MG63 (cell line): Measurements from ENCODE around the gene ARFGAP1. TPM values are rescaled to one million over a fixed set of nuclear protein-coding genes. Genes with fewer than 3 reads are reported as not detected.

Source experiments
- DNase-seq: peaks from one replicate; pipeline ENCODE4 v3.0.0-alpha.2; 2020
- H3K27me3 ChIP-seq: fragments of 250-450 bp; sonication (Bioruptor Pico); 2 replicates; pipeline ENCODE4 v1.5.1; 2020; ENCODE audit warnings: mild to moderate bottlenecking, moderate library complexity
- H3K36me3 ChIP-seq: fragments of 250-450 bp; sonication (Bioruptor Pico); 2 replicates; pipeline ENCODE4 v1.5.1; 2020; ENCODE audit warnings: mild to moderate bottlenecking, moderate library complexity
- H3K4me3 ChIP-seq: fragments of 250-450 bp; sonication (Bioruptor Pico); 2 replicates; pipeline ENCODE4 v1.5.1; 2020; ENCODE audit warnings: mild to moderate bottlenecking, moderate library complexity
- H3K9me3 ChIP-seq: fragments of 250-450 bp; sonication (Bioruptor Pico); 2 replicates; pipeline ENCODE4 v1.5.1; 2020; ENCODE audit warnings: mild to moderate bottlenecking, moderate library complexity
- total RNA-seq: library from RNA; depleted of rRNA; stranded (reverse); fragments of >200 nt; shearing (Covaris generic); gene quantifications from 2 replicates; pipeline ENCODE4 v1.2.3, GENCODE V29; 2014; ENCODE audit warnings: low replicate concordance

ARFGAP1 gene
- total RNA-seq, 1 experiment from 2014 or later = 83.8 TPM

DNA sequence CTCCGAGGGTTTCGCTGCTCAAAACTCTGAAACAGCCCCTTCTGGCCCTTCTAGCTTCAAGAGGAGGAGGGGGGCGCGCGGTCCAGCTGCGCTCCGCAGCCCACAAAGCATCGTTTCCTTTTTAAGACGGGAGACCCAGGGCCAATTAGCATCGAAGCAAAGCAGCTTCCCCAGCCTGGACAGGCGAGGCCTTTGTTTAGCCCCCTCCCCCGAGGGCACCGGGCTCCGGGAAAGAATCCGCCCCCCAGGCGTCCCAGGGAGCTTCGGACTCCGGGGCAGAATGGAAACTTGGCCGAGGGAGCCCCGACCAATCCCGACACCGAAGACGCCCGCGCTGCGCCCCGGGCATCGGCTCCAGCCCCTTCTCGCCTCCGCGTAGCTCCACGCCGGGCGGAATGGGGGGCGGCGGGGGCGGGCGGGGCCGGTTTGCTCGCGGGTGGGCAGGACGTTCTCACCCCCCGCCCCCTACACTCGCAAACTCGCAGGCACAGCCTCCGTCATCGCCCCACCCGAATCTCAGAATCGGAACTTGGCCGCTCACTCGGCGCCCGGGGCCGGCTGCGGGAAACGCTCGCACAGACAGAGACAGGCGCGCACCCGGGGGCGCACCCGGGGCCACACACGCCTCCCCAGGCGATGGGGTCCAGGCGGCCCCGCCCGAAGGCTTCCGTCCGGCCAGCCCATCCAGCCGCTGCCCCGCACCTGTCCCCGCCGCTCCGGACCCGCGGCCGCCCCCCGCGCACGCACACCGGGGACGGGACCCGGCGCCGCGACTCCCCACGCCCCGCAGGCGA, 19.0 kb upstream of the ARFGAP1 start:
- Histone ChIP-seq H3K4me3 (no peak overlapping the region), H3K36me3 (no peaks in the 10 kb centered on the region), H3K9me3 (no peaks in the 10 kb centered on the region), H3K27me3 (peaks cover 37% of the 10 kb centered on the region)
- no peak for DNase-seq

DNA sequence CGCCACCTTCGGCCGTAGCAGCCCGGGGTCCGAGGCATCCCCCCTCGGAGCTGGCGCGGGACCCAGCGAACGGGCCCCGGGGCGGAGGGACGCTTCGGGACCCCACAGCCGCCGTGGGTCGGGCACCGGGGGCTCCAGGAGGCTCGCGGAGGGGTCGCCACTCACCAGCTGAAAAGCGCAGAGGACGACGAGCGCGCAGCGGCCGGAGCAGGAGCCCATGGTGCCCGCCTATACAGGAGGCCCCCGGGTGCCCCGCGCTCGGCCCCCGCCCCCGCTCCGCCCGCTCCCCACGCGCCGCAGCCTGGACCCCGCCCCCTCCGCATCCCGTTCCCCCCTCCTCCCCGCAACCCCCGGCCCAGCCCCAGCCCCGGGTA, 18.4 kb upstream of the ARFGAP1 start, which contains the start of gene NKAIN4:
Gene NKAIN4 (minus strand): TSS at position 232 of the 374 bp plus-strand sequence. CDS start 13 bp downstream, at position 219.
- DNase-seq = no peak
- Histone ChIP-seq H3K4me3 (no peak within 1 kb of the TSS), H3K36me3 (no peaks in the 10 kb centered on the region), H3K27me3 (peaks cover 37% of the 10 kb centered on the region), H3K9me3 (no peaks in the 10 kb centered on the region)

DNA sequence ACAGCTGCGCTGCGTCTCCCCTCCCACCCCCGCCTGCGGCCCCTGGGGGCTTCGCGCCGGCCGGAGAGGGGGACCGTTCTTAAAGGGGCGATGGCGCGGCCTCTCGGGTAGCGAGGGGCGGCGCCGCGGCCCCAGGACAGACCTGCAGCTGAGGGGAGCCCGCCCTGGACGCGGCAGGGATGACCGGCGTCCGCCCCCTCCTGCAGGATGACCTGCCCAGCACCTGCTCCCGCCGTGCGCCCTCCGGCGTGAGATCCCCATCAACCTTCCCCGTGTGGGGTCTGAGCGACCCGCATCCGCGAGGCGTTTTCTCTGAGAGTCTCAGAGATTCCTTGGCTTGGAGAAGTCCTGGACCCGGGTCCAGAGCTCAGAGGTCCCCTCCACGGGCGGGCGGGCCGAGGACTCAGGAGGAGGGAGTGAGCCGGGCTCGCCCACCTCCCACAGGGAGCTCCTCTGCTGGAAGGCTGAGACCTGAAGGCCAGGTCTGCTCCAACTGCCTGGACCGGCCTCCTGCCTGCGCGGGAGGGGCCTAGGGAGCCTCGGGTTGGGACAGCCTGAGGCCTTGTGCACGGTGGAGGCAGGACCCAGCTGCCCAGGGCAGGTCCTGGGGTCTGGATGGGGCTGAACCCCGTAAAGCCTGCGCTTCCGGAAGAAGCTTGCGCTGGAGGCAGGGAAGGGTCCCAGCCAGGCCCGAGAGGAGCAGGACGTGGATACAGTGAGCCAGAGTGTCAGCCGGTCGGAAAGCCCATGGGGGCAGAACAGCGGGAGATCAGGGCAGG, 17.8 kb upstream of the ARFGAP1 start:
- H3K9me3 ChIP-seq = no peaks in the 10 kb centered on the region
- peaks cover 37% of the 10 kb centered on the region for H3K27me3 ChIP-seq
- H3K36me3 ChIP-seq = no peaks in the 10 kb centered on the region
- no peak for DNase-seq
- H3K4me3 ChIP-seq = no peak overlapping the region

DNA sequence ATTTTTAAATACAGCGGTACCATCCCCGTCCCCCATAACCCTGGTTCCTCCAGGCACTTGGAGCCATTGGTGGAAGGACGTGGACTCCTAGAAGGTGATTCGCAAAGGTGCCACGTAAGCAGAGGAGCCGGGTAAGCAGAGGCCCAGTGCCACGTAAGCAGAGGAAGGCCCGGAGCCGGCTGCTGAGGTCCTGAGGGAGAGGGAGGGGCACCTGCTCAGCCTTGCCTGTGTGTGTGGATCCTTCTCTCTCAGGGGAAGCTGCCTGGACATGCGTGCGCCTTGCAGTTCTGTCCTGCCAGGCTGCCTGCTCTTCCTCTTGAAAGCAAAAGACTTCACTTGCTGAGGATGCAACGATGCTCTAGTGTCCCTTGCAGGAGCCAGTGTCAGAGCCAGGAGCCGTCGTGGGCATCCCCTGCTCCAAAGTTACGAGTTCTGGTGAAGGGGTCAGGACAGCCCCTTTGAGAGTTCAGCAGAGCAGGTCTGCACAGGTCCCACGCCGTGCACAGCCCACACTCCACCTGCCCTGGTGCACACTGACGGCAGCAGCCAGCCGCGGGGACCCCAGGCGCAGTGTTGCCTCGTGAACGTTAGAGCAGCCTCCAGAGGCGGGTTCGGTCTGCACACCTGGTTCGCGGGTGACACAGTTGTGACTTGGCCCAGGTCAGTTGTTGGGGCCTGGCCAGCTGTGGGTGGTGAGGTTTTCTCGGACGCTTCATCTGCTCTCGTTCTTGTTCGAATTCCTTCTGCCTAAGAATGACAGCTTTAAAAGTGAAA, 16.5 kb upstream of the ARFGAP1 start:
- DNase-seq = no peak
- Histone ChIP-seq H3K27me3 (peaks cover 37% of the 10 kb centered on the region), H3K9me3 (no peaks in the 10 kb centered on the region), H3K4me3 (no peak overlapping the region), H3K36me3 (no peaks in the 10 kb centered on the region)

DNA sequence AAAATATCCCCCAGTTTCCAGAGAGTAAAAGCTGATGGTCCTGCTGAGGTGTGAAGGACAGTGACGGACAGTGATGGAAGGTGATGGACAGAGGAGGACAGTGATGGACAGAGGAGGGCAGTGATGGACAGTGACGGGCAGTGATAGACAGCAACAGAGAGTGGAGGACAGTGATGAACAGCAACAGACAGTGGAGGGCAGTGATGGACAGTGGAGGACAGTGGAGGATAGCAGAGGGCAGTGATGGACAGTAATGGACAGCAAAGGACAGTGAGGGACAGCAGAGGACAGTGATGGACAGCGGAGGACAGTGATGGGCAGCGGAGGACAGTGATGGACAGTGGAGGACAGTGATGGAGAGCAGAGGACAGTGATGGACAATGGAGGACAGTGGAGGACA, 15.7 kb upstream of the ARFGAP1 start:
- Histone ChIP-seq H3K27me3 (peaks cover 37% of the 10 kb centered on the region), H3K4me3 (no peak overlapping the region), H3K9me3 (no peaks in the 10 kb centered on the region), H3K36me3 (no peaks in the 10 kb centered on the region)
- no peak for DNase-seq

DNA sequence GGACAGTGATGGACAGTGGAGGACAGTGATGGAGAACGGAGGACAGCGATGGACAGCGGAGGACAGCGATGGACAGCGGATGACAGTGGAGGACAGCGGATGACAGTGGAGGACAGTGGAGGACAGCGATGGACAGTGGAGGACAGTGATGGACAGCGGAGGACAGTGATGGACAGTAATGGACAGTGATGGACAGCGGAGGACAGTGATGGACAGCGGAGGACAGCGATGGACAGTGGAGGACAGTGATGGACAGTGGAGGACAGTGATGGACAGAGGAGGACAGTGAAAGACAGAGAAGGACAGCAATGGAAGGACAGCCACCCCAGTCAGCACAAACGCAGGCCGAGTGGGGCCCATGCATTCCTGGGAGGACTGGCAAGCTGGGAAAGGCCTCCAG, 15.0 kb upstream of the ARFGAP1 start:
- no peaks in the 10 kb centered on the region for H3K36me3 ChIP-seq
- no peak for DNase-seq
- peaks cover 34% of the 10 kb centered on the region for H3K27me3 ChIP-seq
- H3K9me3 ChIP-seq = no peaks in the 10 kb centered on the region
- H3K4me3 ChIP-seq = no peak overlapping the region

DNA sequence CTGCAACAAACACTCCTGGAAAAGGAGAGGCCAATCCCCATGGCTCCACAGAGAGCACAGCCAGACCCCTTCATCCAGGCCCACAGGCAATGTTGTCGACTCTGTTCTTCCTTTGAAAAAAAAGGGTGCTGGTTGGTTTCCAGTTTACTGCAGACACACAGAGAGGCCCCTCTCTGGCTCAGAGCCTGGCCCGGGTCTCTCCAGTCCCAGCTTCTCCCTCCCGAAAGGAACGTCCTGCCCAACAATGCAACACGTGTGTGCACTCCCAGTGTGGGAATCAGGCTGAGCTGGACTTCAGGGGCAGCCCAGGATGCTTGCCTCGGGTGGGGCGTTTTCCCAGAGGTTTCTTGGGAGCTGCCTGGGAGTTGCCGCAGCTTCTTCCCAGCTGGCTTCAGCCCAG, 13.8 kb upstream of the ARFGAP1 start:
- Histone ChIP-seq H3K4me3 (no peak overlapping the region), H3K27me3 (peaks cover 25% of the 10 kb centered on the region), H3K36me3 (no peaks in the 10 kb centered on the region), H3K9me3 (no peaks in the 10 kb centered on the region)
- no peak for DNase-seq

DNA sequence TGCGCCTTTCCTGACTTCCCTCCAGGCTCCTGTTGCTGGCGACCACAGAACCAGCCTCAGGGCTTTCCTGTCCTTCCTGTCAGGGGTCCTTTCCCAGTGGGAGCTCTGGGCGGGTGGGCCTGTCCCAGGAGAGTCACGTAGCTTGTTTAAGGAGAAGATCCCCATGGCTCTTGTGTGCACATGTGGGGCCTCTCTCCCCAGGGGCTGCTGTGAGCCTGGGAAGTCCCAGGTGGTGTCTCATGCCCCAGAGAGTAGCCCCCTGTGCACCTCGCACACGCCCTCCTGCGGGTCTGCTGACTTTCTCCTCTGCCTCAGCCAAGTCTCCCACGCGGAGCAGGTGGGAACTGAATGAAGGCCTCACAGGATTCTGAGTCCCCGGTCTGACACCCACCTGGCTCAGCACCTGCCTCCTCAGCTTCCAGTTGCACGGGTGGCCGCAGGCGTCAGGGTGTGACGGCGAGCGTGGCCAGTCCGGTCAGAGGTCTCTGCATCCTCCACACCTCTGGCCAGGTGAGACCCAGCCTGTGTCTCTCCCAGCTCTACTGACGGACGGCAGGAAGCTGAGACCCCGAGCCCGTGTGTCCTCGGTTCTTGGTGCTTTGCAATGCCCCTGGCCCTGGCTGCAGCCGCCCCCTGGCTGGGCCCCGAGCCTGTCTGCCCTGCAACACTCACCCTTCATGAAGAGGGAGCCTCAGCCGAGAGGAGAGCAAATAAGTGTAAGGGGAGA, 12.7 kb upstream of the ARFGAP1 start:
- Histone ChIP-seq H3K36me3 (no peaks in the 10 kb centered on the region), H3K9me3 (no peaks in the 10 kb centered on the region), H3K27me3 (peaks cover 18% of the 10 kb centered on the region), H3K4me3 (no peak overlapping the region)
- no peak for DNase-seq

DNA sequence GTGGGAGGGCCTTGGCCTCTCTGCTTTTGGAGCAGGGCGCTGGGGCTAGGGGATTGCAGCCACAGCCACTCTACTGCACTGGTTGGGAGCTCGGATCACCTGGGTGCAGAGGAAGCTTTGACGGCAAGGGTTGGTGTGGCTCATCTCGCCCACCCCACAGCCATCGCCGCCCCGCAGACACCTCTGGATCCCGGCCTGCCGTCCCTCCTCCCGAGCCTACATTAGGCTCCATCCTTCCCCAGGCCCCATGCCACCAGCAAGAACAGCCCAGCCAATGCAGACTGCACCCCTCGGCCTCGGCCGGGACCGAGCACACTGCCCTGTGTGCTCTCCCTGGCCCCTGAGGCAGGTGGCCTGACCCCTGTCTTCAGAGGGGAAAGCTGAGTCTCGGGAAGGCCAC, 12.1 kb upstream of the ARFGAP1 start:
- H3K9me3 ChIP-seq = no peaks in the 10 kb centered on the region
- no peak overlapping the region for H3K4me3 ChIP-seq
- H3K36me3 ChIP-seq = no peaks in the 10 kb centered on the region
- H3K27me3 ChIP-seq = peaks cover 12% of the 10 kb centered on the region
- DNase-seq = no peak

DNA sequence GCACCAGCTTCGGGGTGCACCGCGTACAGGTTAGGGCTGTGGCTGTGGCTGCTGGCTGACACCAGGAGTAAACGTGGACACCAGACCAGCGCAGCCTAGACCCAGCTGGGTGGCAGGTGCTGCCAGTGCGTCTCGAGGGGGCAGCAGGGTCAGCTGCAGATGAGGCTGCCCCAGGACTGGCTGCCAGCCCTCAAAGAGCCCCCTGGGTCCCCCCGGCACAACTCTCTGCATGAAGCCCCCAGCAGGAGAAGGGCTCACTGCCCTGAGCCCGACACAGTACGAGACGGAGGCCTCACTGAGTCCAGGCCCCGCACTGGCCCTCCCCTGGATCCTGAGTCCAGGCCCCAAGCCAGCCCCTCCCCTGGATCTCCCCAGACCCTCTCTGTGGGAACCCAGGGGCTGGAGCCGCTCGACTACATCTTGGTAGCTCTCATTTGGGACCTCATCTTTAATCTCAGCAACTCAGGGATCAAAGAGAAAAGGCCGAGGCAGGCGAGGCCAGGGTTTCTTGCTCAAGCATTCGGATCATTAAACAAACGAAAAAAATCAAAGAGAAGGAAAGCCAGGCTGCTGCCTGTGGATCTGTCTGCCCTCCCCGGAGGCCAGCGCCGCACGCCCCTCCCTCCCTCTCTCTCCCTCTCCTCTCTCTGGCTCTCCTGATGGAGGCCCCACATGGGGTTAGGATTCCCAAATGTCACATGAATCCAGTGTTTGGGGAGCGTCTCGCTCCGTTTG, 11.4 kb upstream of the ARFGAP1 start:
- H3K9me3 ChIP-seq = no peaks in the 10 kb centered on the region
- DNase-seq = no peak
- no peaks in the 10 kb centered on the region for H3K36me3 ChIP-seq
- H3K4me3 ChIP-seq = no peak overlapping the region
- H3K27me3 ChIP-seq = peaks cover 5% of the 10 kb centered on the region

DNA sequence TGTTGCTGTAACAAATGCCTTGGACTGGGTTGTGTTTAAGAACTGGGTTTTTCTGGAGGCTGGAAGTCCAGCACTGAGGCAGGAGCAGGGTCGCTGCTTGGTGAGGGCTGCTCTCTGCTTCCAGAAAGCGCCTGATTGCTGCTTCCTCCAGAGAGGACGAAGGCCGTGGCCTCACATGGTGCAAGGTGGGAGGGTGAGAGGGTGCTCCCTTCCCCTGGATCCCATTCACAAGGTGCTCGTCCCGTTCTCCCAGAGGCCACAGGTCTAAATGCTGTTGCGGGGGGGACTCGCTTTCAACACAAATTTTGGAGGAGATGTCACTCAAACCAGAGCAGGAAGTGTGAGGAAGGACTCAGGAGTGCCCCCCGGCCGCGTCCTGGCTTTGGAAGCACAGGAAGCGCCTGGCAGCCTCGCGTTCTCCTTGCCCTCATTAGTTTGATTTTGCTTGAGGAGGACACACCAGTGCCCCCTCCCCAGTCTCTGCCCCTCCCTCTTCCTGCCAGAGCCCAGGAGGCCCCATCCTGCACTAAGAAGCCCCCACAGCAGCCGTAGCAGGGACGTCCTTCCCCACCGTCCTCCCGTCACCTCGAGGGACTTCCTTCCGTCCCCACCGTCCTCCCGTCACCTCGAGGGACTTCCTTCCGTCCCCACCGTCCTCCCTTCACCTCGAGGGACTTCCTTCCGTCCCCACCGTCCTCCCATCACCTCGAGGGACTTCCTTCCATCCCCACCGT, 10.7 kb upstream of the ARFGAP1 start:
- no peaks in the 10 kb centered on the region for H3K9me3 ChIP-seq
- no peaks in the 10 kb centered on the region for H3K27me3 ChIP-seq
- DNase-seq = no peak
- no peaks in the 10 kb centered on the region for H3K36me3 ChIP-seq
- H3K4me3 ChIP-seq = no peak overlapping the region

DNA sequence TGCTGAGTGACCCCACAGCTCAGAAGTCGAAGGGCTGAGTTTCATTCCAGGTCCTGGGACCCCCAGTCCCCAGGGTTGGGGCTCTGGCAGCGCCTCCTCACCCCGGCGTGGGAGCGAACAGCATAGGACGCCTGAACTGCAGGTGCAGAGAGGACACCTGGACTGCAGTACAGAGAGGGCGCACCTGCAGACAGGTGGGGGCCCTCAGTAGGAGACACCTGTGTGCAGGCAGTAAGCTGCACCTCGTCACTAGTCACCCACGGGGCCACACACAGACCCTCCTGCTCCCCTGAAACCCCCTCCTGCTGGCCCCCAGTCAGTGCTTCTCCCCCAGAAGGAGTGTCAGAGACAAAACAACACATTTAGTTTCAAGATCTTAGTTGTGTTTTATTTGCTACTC, 9.8 kb upstream of the ARFGAP1 start:
- H3K36me3 ChIP-seq = no peaks in the 10 kb centered on the region
- H3K9me3 ChIP-seq = no peaks in the 10 kb centered on the region
- no peaks in the 10 kb centered on the region for H3K27me3 ChIP-seq
- no peak for DNase-seq
- H3K4me3 ChIP-seq = no peak overlapping the region

DNA sequence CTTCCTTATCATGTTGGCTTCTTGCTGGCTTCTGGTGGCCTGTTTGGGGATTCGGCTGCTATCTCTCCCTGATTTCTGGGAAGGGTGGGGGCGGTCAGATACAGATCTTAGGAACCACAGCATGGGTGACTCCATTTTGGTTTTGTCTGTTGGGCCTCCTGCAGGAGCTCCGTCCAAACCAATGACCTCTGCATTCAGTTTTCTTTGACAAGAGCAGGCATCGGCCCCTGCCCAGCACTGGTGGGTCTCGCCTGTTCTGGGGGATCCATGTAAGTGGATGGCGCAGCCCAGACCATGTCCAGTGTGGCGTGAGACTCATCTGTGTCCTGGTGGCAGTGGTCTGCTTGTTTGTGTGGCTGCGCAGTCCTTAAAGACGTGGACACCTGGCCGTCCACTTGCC, 8.6 kb upstream of the ARFGAP1 start:
- no peak overlapping the region for H3K4me3 ChIP-seq

DNA sequence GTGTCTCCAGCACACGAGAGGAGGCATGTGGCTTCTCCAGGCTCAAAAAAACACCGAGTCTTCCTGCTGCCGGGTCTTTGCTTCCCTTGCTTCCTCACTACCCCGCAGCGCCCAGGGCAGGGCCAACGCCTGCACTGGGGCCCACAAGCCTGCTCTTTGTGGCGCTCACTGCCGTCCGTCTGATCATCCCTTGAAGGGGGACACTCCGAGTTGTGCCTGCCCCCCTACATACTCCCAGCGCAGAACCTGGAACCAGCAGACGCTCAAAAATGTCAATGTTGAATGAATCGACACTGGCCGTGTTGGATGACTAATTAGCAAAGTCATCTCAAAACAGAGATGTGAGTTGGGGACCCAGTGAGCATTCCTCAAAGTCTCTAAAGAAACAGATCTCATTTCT, 8.1 kb upstream of the ARFGAP1 start:
- H3K4me3 ChIP-seq = no peak overlapping the region
- H3K9me3 ChIP-seq = no peaks in the 10 kb centered on the region
- no peaks in the 10 kb centered on the region for H3K27me3 ChIP-seq
- H3K36me3 ChIP-seq = no peaks in the 10 kb centered on the region
- no peak for DNase-seq

More for the DNA sequence above, 8.6 kb upstream of the ARFGAP1 start:
- H3K27me3 ChIP-seq = no peaks in the 10 kb centered on the region
- no peaks in the 10 kb centered on the region for H3K36me3 ChIP-seq
- no peaks in the 10 kb centered on the region for H3K9me3 ChIP-seq
- no peak for DNase-seq

DNA sequence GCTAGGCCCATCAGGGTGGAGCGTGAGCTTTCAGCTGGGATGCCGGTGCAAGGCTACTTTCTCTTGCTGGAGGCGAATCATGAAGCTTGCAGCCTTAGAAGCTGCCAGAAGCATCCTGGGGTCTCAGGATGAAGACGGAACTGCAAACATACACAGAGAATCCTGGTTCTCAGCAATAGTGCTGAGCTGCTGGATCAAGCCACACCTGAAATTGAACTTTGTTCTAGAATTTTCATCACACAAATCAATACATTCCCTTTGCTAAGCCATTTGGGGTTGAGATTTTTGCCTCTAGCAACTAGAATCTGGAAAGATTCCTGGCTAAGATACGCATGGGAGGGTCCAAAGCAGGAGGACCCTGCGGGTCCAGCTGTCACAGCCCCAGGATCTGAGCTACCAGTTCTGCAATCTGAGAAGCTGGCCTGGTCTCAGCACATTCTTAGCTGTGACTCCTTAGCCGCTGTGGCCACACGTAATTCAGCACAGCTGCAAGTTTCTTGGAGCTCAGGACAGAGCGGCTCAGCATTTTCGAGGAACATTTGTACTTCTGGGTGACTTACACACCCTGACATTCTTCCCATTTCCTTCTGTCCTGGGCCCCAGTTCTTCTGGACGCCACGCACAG, 6.6 kb upstream of the ARFGAP1 start:
- Histone ChIP-seq H3K4me3 (no peak overlapping the region), H3K27me3 (no peaks in the 10 kb centered on the region), H3K9me3 (no peaks in the 10 kb centered on the region), H3K36me3 (no peaks in the 10 kb centered on the region)
- DNase-seq = no peak
